ENCODE results near the gene RTP3.

The RTP3 gene

GRCh38 chr3:46495901-46496456 is 1.8 kb upstream of the RTP3 start:
- Histone ChIP-seq H3K9ac (ENCODE audit: low read length) (no peak overlapping the region), H3K4me3 (ENCODE audit: low read depth in 1 of 2, low read length in 2 of 2) (no peak overlapping the region), H3K27ac (ENCODE audit: low read depth, low read length) (no peak overlapping the region), H3K4me1 (ENCODE audit: insufficient read depth, low read length) (peaks cover 10% of the 10 kb centered on the region), H3K9me3 (ENCODE audit: low read length) (no peaks in the 10 kb centered on the region), H3K27me3 (ENCODE audit: control insufficient read depth in 1 of 2, insufficient read depth in 2 of 2, low read length in 2 of 2) (no peaks in the 10 kb centered on the region), H3K36me3 (ENCODE audit: insufficient read depth, low read length) (no peaks in the 10 kb centered on the region)

DNA sequence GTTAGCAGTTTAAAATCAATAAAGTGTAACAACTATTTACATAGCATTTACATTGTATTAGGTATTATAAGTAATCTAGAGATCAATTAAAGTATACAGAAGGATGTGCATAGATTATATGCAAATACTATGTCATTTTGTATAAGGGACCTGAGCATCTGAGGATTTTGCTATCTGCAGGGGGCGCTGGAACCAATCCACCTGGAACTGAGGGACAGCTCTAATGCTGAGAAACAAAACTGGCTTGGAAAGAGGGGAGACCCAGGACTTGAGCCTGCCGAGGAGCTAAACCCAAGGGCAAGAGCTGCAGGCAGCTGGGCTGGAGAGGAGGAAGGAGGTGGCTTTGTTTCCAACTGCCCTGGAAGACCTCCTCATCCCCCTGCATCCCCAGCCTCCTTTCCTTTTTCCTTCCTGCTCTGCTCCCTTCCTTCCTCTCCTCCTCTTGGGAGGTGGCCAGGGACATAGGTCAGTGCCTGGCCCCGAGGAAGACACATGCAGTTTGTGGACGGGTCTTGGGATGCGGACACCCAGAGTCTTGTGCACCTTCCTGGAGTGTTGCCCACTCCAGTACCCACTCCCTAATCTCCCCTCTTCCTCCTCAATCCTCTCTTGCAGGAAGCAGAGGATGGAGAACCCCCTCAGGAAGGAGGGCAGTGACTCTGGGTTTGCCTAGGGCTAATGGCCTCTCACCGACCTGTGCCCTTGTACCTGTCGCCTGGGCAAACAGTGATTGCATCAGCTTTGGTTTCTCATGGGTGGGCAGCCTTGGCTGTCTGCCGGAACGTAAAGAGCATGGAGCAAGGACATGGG is 825 bp upstream of the RTP3 start:
- H3K27me3 ChIP-seq (ENCODE audit: control insufficient read depth in 1 of 2, insufficient read depth in 2 of 2, low read length in 2 of 2) = no peaks in the 10 kb centered on the region
- H3K4me3 ChIP-seq (ENCODE audit: low read depth in 1 of 2, low read length in 2 of 2) = no peak overlapping the region
- H3K36me3 ChIP-seq (ENCODE audit: insufficient read depth, low read length) = no peaks in the 10 kb centered on the region
- H3K9me3 ChIP-seq (ENCODE audit: low read length) = no peaks in the 10 kb centered on the region
- H3K27ac ChIP-seq (ENCODE audit: low read depth, low read length) = no peak overlapping the region
- H3K9ac ChIP-seq (ENCODE audit: low read length) = no peak overlapping the region
- peaks cover 10% of the 10 kb centered on the region for H3K4me1 ChIP-seq (ENCODE audit: insufficient read depth, low read length)

DNA sequence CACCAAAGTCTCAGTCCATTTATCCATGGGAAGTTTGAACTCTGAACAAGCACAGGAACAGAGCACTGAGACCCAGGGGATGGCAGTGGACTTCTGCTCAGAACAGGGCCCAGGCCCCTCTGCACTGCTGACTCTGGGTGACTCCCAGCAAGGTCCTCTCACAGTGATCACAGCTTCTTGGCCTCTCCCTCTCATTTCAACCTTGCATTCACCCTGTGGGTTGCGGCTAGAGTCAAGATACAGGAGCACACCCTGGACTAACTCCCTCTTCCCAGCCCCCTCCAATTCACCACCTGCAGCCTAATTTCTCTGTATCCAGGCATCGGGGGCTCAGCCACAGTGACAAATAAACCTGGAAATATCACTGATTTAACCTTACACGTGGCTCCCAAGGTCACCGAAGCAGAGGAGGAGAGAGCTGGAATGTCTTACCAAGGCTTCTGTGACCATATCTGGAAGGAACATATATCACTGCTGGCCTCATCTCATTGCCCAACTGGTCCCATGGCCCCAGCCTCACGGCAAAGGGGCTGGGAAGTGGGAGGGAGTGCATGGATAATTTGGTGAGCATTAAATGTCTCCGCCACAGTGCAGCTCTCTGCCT is 1.2 kb downstream of the RTP3 start:
- no peak overlapping the region for H3K4me3 ChIP-seq (ENCODE audit: low read depth in 1 of 2, low read length in 2 of 2)
- no peaks in the 10 kb centered on the region for H3K9me3 ChIP-seq (ENCODE audit: low read length)
- H3K27ac ChIP-seq (ENCODE audit: low read depth, low read length) = no peak overlapping the region
- no peaks in the 10 kb centered on the region for H3K27me3 ChIP-seq (ENCODE audit: control insufficient read depth in 1 of 2, insufficient read depth in 2 of 2, low read length in 2 of 2)
- no peaks in the 10 kb centered on the region for H3K36me3 ChIP-seq (ENCODE audit: insufficient read depth, low read length)
- H3K9ac ChIP-seq (ENCODE audit: low read length) = no peak overlapping the region
- peaks cover 10% of the 10 kb centered on the region for H3K4me1 ChIP-seq (ENCODE audit: insufficient read depth, low read length)

DNA sequence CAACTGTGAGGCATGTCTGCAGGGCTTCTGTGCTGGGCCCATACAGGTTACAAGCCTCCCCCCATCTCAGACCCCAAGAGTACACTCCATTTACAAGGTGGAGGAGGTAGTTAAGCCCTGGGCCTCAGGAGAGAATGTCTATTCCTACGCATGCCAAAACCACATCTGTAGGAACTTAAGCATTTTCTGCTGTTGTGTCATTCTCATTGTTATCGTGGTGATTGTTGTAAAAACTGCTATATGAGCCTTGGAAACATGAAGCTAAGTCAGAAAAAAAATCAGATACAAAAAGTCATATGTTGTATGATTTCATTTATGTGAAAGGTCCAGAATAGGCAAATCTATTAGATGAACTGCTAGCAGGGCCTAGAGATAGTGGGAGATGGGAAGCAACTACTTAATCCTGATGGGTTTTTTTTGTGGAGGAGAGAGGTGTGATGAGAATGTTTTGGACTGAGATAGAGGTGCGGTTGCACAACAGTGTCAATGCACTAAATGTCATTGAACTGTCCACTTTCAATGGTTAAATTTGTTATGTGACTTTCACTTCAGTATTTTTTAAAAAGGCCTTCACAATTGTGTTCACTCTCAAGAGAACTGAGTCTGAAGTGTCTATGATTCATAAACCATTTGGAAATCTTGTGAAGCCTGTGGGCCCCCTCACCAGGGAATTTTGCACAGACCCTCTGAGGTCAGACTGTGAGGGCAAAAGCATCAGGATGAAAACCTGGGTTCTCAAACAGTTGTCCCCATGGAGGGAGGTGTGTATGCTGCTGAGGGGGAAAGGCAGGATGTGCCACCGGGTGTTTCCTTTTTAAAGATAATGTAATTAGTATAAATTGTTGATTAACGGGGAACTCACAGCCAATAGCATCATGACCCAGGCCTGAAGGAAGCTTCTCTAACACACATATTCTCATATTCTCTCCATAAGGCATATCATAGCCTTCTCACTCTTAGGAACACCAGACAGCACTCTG is 3.2 kb downstream of the RTP3 start:
- no peak overlapping the region for H3K27ac ChIP-seq (ENCODE audit: low read depth, low read length)
- no peak overlapping the region for H3K9ac ChIP-seq (ENCODE audit: low read length)
- no peaks in the 10 kb centered on the region for H3K36me3 ChIP-seq (ENCODE audit: insufficient read depth, low read length)
- H3K27me3 ChIP-seq (ENCODE audit: control insufficient read depth in 1 of 2, insufficient read depth in 2 of 2, low read length in 2 of 2) = no peaks in the 10 kb centered on the region
- H3K4me1 ChIP-seq (ENCODE audit: insufficient read depth, low read length) = peaks cover 7% of the 10 kb centered on the region
- H3K9me3 ChIP-seq (ENCODE audit: low read length) = no peaks in the 10 kb centered on the region
- H3K4me3 ChIP-seq (ENCODE audit: low read depth in 1 of 2, low read length in 2 of 2) = no peak overlapping the region

DNA sequence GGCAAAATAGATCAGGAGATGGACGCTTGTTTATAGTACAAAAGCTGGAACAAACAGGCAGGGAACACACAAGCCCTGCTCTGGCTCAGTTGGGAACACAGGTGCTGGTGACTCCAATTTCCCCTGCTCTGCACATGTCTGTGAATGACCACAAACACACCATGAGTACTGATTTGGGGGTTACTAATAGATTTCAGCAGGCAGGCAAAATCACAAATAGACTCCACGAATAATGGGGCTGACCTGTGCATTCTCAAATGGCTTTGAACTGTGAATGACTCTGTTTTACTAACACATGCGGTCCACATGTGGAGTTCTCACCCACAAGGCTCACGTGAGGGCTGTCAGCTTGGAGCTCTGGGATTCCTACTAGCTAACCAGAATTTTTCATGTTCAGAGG is 3.9 kb downstream of the RTP3 start:
- Histone ChIP-seq H3K4me1 (ENCODE audit: insufficient read depth, low read length) (no peaks in the 10 kb centered on the region), H3K9ac (ENCODE audit: low read length) (no peak overlapping the region), H3K4me3 (ENCODE audit: low read depth in 1 of 2, low read length in 2 of 2) (no peak overlapping the region), H3K27ac (ENCODE audit: low read depth, low read length) (no peak overlapping the region), H3K27me3 (ENCODE audit: control insufficient read depth in 1 of 2, insufficient read depth in 2 of 2, low read length in 2 of 2) (no peaks in the 10 kb centered on the region), H3K36me3 (ENCODE audit: insufficient read depth, low read length) (no peaks in the 10 kb centered on the region), H3K9me3 (ENCODE audit: low read length) (no peaks in the 10 kb centered on the region)

DNA sequence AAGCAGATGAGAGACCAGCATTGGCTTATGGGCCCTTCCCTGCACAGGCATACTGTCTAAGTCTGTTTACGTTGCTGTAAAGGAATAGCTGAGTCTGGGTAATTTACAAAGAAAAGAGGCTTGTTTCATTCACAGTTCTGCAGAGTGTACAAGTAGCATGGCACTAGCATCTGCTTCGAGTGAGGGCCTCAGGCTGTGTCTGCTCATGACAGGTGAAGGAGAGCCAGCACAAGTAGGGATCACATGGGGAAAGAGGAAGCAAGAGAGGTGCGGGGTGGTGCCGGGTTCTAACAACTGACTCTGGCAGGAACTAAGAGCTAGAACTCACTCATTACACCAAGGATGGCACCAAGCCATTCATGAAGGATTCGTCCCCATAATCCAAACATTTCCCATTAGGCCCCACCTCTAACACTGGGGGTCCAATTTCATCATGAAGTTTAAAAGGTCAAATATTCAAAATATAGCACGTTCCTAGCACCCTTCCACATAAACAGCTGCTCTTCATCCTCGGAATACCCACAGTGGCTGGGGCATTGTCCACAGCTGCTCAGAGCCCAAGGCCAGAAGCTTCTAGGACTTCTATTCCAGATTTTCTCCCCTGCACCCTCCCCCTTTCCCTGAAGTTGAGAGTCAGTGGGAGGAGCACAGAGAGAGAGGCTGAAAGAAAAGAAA is 5.6 kb downstream of the RTP3 start:
- H3K4me3 ChIP-seq (ENCODE audit: low read depth in 1 of 2, low read length in 2 of 2) = no peak overlapping the region
- no peaks in the 10 kb centered on the region for H3K27me3 ChIP-seq (ENCODE audit: control insufficient read depth in 1 of 2, insufficient read depth in 2 of 2, low read length in 2 of 2)
- no peak overlapping the region for H3K9ac ChIP-seq (ENCODE audit: low read length)
- H3K36me3 ChIP-seq (ENCODE audit: insufficient read depth, low read length) = no peaks in the 10 kb centered on the region
- H3K9me3 ChIP-seq (ENCODE audit: low read length) = no peaks in the 10 kb centered on the region
- H3K27ac ChIP-seq (ENCODE audit: low read depth, low read length) = no peak overlapping the region
- no peaks in the 10 kb centered on the region for H3K4me1 ChIP-seq (ENCODE audit: insufficient read depth, low read length)

GRCh38 chr3:46504789-46505188 is 7.0 kb downstream of the RTP3 start:
- no peak overlapping the region for H3K27ac ChIP-seq (ENCODE audit: low read depth, low read length)
- no peaks in the 10 kb centered on the region for H3K9me3 ChIP-seq (ENCODE audit: low read length)
- H3K4me1 ChIP-seq (ENCODE audit: insufficient read depth, low read length) = no peaks in the 10 kb centered on the region
- no peak overlapping the region for H3K9ac ChIP-seq (ENCODE audit: low read length)
- H3K4me3 ChIP-seq (ENCODE audit: low read depth in 1 of 2, low read length in 2 of 2) = no peak overlapping the region
- no peaks in the 10 kb centered on the region for H3K27me3 ChIP-seq (ENCODE audit: control insufficient read depth in 1 of 2, insufficient read depth in 2 of 2, low read length in 2 of 2)
- no peaks in the 10 kb centered on the region for H3K36me3 ChIP-seq (ENCODE audit: insufficient read depth, low read length)

- H3K4me3 ChIP-seq (ENCODE audit: low read depth in 1 of 2, low read length in 2 of 2) = no peak overlapping the region
- H3K9ac ChIP-seq (ENCODE audit: low read length) = no peak overlapping the region
- H3K9me3 ChIP-seq (ENCODE audit: low read length) = no peaks in the 10 kb centered on the region
- H3K36me3 ChIP-seq (ENCODE audit: insufficient read depth, low read length) = no peaks in the 10 kb centered on the region
- H3K27ac ChIP-seq (ENCODE audit: low read depth, low read length) = no peak overlapping the region
- no peaks in the 10 kb centered on the region for H3K27me3 ChIP-seq (ENCODE audit: control insufficient read depth in 1 of 2, insufficient read depth in 2 of 2, low read length in 2 of 2)
- no peaks in the 10 kb centered on the region for H3K4me1 ChIP-seq (ENCODE audit: insufficient read depth, low read length)
Measured at GRCh38 chr3:46505953-46506352, 8.2 kb downstream of the RTP3 start.

DNA sequence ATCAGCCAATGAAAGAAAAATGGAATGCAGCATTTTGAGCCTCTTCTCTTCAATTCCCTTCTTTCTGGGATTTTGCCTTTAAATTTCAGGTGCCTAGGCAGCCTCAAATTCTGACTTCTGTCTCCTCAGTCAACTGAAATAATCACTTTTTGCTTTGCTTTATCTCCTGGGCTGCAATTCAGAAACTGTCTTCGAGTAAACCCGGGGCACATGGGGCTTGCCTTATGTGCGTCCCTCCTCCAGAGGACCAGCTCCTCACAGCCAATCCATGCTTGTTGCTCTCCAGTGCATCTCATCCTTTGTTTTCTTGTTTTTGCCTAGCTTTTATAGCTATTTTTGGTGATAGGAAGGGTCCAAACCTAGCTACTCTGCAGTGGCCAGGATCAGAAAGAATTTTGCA is 8.8 kb downstream of the RTP3 start:
- no peak overlapping the region for H3K9ac ChIP-seq (ENCODE audit: low read length)
- H3K27me3 ChIP-seq (ENCODE audit: control insufficient read depth in 1 of 2, insufficient read depth in 2 of 2, low read length in 2 of 2) = no peaks in the 10 kb centered on the region
- H3K9me3 ChIP-seq (ENCODE audit: low read length) = no peaks in the 10 kb centered on the region
- no peak overlapping the region for H3K4me3 ChIP-seq (ENCODE audit: low read depth in 1 of 2, low read length in 2 of 2)
- no peaks in the 10 kb centered on the region for H3K36me3 ChIP-seq (ENCODE audit: insufficient read depth, low read length)
- H3K4me1 ChIP-seq (ENCODE audit: insufficient read depth, low read length) = no peaks in the 10 kb centered on the region
- H3K27ac ChIP-seq (ENCODE audit: low read depth, low read length) = no peak overlapping the region

DNA sequence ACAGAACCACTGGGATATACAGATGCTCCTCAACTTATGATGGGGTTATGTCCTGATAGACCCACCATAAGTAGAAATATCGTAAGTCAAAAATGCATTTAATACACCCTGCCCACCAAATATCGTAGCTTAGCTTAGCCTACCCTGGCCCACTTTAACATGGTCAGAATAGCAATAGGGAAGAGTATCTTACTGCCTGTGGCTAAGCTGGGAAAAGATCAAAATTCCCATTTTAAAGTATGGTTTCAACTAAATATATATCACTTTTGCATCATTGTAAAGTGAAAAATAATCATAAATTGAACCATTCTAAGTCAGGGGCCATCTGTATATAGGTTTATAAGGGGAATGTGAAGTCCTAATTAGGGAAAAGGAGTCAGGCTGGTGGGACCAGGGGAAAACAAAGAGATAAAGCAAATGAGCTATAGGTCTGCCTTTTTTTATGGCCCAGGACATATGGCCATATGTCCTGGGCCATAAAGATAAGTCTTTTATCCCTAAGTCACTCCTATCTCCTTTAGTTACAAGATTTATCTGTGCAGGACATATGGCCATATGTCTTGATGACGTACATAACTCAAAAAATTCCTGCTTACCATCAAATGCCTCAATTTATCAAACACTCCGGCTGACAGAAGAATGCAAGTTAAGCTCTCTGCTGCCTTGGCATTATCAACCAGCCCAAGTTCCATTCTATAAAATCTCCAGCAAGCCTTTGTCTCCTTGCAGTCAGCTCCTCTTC is 11.2 kb downstream of the RTP3 start:
- Histone ChIP-seq H3K4me1 (ENCODE audit: insufficient read depth, low read length) (no peaks in the 10 kb centered on the region), H3K4me3 (ENCODE audit: low read depth in 1 of 2, low read length in 2 of 2) (no peak overlapping the region), H3K9me3 (ENCODE audit: low read length) (no peaks in the 10 kb centered on the region), H3K9ac (ENCODE audit: low read length) (no peak overlapping the region), H3K27me3 (ENCODE audit: control insufficient read depth in 1 of 2, insufficient read depth in 2 of 2, low read length in 2 of 2) (no peaks in the 10 kb centered on the region), H3K36me3 (ENCODE audit: insufficient read depth, low read length) (no peaks in the 10 kb centered on the region), H3K27ac (ENCODE audit: low read depth, low read length) (no peak overlapping the region)
